HG03342 (cell line): ENCODE results near the gene AMOTL1.
A peak's percentile ranks its signal among the peaks of the same experiment; 100 is the strongest.

Experiments used
- ATAC-seq: cut with Tn5 transposase; IDR thresholded peaks from one replicate; pipeline ENCODE4 v1.9.1; 2021; ENCODE audit warnings: mild to moderate bottlenecking, moderate library complexity; ENCODE audit not compliant: unreplicated experiment

Gene AMOTL1, protein sequence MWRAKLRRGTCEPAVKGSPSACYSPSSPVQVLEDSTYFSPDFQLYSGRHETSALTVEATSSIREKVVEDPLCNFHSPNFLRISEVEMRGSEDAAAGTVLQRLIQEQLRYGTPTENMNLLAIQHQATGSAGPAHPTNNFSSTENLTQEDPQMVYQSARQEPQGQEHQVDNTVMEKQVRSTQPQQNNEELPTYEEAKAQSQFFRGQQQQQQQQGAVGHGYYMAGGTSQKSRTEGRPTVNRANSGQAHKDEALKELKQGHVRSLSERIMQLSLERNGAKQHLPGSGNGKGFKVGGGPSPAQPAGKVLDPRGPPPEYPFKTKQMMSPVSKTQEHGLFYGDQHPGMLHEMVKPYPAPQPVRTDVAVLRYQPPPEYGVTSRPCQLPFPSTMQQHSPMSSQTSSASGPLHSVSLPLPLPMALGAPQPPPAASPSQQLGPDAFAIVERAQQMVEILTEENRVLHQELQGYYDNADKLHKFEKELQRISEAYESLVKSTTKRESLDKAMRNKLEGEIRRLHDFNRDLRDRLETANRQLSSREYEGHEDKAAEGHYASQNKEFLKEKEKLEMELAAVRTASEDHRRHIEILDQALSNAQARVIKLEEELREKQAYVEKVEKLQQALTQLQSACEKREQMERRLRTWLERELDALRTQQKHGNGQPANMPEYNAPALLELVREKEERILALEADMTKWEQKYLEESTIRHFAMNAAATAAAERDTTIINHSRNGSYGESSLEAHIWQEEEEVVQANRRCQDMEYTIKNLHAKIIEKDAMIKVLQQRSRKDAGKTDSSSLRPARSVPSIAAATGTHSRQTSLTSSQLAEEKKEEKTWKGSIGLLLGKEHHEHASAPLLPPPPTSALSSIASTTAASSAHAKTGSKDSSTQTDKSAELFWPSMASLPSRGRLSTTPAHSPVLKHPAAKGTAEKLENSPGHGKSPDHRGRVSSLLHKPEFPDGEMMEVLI

DNA sequence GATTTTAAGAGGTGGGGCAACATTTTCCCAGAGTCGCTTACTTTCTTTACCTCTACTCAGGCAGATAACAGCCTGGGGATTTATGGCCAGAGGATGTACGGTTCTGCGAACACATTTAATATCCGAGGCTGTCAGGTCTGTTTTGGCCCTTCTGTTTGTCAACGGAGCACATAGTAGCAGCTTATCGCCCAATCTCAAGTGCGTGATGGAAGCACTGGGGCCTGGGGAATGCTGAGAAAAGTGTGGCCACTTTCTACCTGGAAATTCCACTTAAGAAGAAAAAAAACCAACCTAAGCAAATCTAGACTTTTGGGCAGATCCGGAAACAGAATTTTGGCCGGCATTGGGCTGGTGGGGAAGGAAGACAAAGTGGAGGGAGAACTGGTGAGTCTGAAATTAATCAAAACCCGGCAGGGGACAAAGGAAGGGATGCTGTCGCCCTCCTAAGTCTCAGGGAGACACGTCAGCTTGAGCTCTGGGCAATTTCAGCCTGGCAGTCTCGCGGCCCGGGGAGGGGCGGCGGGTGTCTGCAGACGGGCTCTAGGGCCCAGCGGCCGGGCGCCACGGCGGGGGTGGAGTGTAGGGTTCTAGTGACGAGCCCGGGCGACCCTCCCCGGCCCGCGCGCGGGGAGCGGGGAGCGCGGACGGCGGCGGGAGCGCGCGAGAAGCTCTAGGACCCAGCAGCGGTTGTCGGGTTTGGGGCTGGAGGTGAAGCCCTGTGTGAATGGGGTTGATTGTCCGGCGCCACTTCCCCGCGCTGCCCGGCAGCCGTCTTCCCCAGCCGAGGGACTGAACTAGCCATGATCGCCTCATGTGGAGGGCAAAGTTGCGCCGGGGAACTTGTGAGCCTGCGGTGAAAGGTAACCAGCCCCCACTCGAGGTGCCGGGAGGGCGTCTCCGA lies at the start of gene AMOTL1:
AMOTL1 (plus strand) TSS at position 656 of the 901 bp plus-strand sequence; CDS start at position 812, 156 bp downstream.
- ATAC-seq = peak; percentile 61

DNA sequence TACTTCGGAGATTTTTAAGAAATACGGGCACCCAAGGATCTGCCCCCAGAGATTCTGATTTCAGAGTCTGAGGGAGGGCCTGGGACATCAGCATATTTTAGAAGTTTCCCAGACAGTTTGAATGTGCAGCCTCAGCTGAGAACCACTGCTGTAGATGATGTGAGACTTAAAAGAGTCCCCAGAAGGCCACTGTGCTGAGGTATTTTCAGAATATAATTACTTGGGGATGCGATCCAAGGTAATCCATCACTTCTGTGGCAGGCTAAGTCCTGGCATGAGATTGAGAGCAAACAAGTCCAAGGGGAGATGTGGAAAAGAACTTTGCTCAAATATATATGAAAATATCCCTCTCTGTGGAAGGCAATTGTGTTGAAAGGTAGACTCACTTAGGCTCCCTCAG lies 48.3 kb upstream of the AMOTL1 start:
- no peak for ATAC-seq

DNA sequence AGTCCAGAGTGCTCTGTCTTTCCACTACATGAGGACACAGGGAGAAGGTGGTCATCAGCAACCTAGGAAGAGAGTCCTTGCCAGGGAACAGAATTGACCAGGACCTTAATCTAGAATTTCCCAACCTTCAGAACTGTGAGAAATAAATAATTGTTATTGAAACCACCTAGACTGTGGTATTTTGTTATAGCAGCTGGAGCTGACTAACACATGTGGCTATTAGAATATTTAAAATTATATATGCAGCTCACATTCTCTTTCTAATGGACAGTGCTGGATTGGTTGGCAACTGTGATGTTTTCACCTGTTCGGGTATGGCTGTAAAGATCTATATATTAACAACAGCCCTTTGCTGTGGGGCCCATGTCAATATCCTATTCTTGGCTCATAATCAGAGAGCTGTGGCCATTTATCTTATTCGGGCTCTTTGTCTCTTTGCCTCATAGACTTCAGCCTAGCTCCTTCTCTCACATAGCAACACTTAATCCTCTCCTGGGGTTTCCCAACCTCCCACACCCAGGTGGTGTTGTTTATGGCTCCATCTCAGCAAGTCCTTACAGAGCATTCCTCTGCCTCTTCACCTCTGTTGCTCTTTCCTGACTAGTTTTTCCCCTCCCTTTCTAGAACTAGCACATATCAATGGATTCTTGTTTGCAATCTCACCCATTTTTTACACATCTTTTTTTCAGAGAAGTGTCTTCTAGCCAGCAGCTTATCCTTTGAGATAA lies 46.4 kb upstream of the AMOTL1 start:
- no peak for ATAC-seq

DNA sequence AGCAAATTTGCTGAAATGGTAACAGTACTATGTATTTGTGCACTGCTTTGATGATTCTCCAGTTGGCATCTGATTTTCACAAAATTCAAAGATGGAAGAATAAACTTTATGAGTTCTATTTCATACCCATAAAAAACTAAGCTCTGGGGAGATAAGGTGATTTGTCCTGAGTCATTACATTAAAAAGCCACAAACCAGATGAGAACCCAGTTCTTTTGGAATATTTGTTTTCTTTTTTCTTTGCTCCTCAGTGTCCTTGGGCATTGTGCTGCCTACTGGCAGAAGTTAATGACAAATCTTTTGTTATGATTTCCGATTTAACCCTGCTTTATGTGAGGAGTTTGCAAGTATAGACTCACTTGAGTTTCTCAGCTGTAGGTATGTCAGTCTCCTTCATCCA lies 45.4 kb upstream of the AMOTL1 start:
- no peak for ATAC-seq

DNA sequence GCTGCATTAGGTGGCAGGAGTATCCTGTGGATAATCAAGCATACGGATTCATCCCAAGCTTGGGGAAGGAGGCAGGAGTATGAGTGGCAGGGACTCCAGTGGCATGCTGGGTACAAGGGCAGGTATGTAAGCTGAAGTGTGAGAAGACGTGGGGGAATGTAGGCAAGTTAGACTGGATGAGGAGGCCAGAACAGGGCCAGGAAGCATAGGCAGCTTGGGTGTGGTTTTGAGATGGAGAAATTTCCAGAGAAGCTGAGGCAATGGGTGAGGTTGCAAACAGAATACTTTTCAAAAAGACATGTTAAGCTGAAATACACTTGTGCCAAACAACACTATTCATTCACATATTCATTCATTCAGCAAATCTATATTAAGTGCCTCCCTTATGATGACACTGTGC lies 43.1 kb upstream of the AMOTL1 start:
- no peak for ATAC-seq

DNA sequence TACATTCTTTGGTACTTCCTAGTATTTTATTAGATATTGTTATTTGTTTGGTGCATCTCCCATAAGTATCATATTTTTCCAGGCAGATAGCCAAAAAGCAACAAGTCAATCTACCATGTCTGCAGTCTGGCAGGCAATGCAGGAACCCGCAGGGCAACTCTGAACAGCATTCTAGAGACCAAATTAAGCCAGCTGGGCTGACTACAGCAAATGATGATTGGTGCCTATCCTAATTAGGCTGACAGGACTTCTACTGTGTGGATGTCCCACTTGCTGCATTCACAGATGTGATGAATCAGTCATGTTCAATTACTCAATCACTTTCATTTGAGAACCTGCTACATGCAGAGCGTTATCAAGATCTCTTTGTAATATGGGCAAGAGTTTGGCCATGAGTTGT lies 40.3 kb upstream of the AMOTL1 start:
- no peak for ATAC-seq

DNA sequence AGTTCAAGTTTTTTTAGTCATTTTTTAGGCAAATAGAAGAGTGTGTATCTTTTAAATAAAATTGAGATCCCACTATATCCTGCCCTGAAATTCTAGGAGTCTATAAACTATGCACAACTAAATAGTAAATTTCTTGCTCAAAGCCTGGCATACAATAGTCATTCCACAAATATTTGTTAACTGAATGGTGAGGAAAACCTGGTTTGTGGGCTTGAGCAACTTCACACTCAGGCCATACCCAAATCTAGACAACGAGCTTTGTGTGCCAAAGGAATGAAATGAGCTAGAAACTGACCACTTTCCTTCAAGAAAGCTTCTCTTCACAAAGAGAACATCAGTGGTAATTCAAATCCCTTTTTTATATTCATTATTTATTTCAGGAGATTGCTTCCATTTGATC lies 39.6 kb upstream of the AMOTL1 start:
- no peak for ATAC-seq

DNA sequence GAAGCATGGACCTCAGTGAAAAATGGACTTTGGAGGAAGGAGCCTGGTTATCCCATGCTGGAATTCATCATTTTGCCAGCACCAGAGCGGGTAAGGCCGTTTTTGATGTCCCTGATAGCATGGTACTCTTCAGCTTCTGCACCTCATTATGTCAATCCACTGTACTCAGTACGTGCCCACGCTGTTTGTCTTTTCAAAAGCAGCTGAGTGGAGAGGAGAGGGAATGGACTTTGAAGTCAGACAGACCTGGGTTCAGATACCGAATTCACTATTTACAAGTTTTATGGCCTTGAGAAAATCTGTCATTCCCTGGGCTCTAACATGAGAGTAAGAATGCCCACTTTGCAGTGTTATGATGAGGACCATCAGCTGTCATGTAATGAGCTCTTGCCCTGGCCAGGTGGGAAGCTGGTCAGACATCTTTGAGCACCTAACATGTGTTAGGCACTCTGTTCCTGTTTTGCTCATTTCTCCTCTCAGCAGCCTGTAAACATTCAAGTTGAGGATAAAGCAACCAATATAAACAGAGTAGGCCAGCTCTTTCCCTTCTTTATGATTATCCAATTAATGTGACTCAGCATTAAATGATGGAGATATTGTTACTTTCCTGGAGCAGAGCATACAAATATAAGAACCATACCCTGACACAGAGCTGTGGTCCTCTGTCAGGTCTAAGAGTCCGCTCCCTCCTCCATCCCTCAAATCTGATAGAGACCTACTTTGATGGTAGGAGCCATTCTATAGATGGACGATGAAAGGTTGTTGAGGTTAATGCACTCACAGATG lies 39.0 kb upstream of the AMOTL1 start:
- ATAC-seq = no peak

DNA sequence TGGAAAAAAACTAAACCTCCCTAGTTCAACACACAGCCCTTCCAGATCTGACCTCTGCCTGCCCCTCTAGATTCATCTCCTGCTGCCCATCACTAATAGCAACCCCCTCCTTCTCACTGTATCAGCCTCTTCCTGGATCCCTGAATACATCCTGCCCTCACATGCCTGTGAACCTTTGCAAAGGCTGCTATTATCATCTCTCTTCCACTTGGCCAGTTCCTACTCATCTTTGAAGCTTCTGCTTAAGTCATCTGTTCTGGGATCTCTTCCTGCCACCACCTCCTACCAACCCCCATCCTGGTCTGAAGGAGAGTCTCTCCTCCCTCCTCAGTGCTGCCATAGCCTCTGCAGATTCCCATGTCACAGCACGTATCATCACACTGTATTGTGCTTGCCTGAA lies 38.0 kb upstream of the AMOTL1 start:
- ATAC-seq = no peak

DNA sequence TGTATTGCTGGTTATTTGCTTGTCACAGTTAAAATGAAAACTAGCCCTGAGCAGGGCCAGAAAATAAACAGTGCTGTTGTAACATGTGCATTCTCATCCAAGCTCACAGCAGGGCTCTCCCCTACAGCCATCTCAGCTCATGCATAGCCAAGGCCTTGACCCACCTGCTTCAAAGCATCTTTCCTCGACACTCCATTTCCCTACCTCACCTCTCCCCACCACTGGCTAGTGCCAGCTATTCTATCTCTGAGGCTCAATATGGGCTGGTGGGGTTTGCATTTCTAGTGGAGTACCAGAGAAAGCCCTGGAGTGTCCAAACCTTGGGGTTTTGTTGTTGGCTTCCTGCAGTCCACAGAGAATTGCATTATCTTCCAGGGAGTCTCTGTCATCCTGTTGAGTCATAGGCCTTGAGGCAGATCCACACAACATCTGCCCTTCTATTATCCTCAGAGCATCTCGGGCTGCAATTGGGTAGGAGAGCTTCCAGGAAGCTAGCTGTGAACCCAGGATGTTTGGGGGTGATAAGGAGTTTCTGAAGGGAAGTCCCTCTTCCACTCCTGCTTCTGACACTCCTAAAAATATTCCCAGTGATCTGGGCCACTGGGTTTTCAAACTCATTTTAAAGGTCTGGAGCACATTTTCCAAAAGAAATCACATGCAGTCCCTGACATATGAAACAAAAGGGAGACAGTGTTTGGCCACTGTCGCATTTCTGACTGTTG lies 36.1 kb upstream of the AMOTL1 start:
- no peak for ATAC-seq

DNA sequence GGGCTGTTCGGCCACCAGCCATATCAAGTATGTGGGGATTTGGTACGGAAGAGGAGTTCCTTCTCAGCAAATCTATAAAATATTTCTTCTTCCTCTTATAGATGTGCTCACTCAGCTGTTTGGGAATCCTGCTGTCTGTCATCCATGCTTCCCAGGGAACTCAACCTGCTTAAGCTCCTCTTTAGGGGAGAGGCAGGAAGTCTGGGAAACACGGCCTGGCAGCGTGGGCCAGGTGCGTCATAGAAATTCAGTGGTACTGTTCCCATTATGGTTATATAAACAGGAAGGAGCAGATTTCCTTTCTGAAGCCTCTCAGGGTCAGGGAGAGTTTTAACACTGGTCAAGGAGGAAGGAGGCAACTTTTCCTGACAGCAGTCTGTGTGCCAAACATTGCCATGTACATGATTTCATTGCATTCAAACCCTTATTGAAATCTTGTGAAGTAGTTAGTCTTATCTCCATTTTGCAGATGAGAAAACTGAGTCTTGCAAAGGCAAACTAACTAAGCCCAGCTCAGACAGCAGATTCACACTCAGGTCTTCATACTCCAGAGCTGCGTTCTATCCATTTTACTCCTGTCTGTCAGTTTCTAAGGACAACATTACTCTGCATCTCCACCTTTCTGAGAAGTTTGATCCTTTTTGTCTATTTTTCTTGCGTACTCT lies 35.4 kb upstream of the AMOTL1 start:
- ATAC-seq = no peak

DNA sequence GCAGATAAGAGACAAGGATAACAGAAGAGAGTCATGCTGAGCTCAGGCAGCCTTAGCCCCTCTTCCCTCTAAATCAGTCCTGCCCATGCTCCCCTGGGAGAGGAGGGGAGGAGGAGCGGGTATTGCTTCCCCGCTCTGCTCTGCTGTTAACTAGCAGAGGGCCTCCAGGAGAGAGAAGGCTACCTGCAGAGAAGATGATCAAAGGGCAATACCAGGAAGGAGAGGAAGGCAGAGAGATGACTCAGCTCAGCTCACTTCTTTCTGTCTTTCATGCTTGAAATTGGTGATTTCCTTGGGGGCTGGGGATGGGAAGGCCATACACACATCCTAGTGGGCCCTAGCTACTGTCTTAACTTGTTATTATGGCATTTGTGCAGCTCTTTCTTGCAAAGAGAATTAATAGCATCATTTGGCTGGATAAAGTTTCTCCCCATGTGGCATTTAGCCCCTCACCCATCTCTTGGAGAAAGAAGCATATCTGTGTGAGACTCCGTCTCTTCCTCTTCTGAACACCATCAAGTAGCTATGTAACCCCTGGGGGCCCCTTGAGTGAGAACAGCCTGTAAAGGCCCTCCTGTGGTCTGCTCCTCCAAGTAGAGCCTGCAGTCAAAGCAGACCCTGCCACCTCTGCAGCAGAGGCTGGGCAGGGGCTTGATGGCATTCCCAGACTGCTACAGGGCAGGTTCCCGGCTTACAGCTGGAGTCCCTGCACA lies 33.4 kb upstream of the AMOTL1 start:
- ATAC-seq = no peak

DNA sequence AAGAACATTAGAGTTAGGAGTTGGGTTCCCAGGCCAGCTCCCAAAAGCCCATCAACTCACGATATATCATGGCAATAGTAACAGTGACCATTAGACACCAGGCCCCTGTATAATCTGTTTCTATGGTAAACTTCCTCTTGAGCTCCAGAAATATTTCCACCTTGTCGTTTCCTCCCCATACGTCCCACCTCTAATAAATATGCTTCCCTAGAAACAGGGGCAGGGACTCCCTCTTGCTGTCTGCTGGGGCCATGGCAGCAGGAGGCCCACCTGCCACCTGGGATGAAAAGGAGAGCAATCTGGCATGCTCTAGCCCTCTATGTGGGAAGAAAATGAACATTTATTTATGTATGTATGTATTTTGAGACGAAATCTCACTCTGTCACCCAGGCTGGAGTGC lies 32.2 kb upstream of the AMOTL1 start:
- ATAC-seq = no peak

DNA sequence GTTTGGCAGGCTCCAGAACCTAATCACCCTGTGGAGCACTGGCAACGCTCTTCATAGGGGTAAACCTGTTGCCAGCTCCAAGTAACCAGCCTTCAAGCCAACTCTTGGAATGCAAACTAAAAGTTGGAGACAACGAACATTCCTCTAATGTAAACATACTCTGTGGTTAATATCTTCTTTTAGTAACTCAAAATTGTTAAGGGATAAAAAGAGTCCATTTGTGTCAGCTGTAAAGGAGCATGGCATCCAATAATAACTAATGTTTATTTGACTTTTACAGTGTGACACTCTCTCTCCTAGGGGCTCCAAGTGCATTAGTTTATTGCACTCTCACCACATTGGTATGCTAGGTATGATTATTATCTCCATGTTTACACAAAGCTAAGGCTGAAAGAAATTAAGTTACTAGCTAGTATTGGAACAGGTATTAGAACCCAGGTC lies 31.0 kb upstream of the AMOTL1 start:
- no peak for ATAC-seq

DNA sequence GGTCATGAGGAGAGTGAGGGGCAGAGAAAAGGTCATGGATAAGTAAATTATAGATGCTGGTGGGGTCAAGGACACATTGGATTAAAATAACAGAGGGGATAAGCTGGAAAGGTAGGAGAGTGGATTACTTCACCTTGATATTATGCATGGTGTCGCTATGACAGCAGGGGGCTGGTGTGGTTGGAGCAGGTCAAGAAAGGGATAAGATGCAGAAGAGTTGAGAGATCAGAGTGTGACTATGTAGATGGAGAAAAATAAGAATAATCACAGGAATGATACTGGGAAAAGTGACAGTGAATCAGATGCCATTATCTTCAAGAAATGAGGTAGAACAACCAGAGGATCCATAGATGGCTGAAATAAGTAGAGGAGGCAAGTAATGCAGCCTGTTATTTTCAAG lies 29.4 kb upstream of the AMOTL1 start:
- no peak for ATAC-seq

DNA sequence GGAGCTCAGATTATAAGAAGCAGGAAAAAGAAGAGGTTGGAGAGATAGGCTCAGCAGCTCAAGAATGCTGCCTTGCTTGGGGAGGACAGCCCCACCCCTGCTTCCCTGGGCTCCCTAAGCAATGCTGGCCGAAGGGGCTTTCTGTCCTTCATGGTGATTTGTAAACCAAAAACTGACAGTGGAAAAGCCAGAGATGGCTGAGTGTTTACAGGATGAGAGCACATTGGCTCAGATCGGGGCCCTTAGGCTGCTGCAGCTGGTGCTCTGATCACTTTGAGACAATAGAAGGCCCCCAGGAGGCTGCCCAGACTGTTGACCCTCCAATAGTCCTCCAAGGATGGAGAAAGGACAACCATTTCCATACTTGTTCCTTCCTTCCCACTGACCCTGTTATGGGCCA lies 28.8 kb upstream of the AMOTL1 start:
- ATAC-seq = no peak
